Stomach (tissue), 4 donors: ENCODE data around the gene CHKB.

Source experiments
- CTCF ChIP-seq, 7 experiments: fragments of 450-650 bp in 4 of 7; fragments of 200-600 bp in 3 of 7; sonication (generic) in 3 of 7; IDR thresholded peaks; one replicate each; pipeline ENCODE4 v1.5.1; 2016 to 2019; ENCODE audit warnings: antibody characterized with exemption in 7 of 7, control low read depth in 2 of 7, mild to moderate bottlenecking in 1 of 7
- EP300 ChIP-seq: sonication (generic); formaldehyde crosslinking; IDR thresholded peaks from one replicate; pipeline ENCODE4 v1.6.1; 2017; ENCODE audit warnings: antibody characterized with exemption
- POLR2A ChIP-seq, 4 donors: fragments of 450-650 bp; IDR thresholded peaks; one replicate each; pipeline ENCODE4 v1.6.1; 2016; ENCODE audit warnings: antibody characterized with exemption in 4 of 4, control low read depth in 2 of 4, mild to moderate bottlenecking in 1 of 4, moderate library complexity in 1 of 4

- TF ChIP-seq CTCF (IDR thresholded peaks at IDR 0.05) (no peak), POLR2A (IDR thresholded peaks at IDR 0.05) (no peak), EP300 (no peak)
Measured at GRCh38 chr22:50569896-50570535, 12.6 kb downstream of the CHKB start.
